GM23338 (cell line): ENCODE measurements around the gene LITAF. TPM values are rescaled to one million over a fixed set of nuclear protein-coding genes. Genes with fewer than 3 reads are reported as not detected.
A peak's percentile ranks its signal among the peaks of the same experiment; 100 is the strongest.

Experiments used
- ATAC-seq: fragments of 200-7000 bp; cut with Tn5 transposase; 3 replicates; pipeline ENCODE4 v1.9.1; 2020
- DNase-seq: peaks from one replicate; pipeline ENCODE4 v3.0.0-alpha.2; 2015; ENCODE audit warnings: low spot score
- H2AFZ ChIP-seq: fragments of 200-600 bp; sonication (generic); 2 replicates; pipeline ENCODE4 v1.8.0; 2016; ENCODE audit warnings: antibody characterized with exemption, mild to moderate bottlenecking, moderate library complexity
- H3F3A ChIP-seq: fragments of 200-600 bp; sonication (generic); replicated peaks from 2 replicates; pipeline ENCODE4 v1.8.0; 2017; ENCODE audit warnings: antibody characterized with exemption, mixed run types, low read depth
- H3K27ac ChIP-seq: fragments of 200-600 bp; sonication (generic); 2 replicates; pipeline ENCODE4 v1.6.1; 2016; ENCODE audit warnings: low read depth
- H3K27me3 ChIP-seq: fragments of 200-600 bp; sonication (generic); 2 replicates; pipeline ENCODE4 v1.8.0; 2016; ENCODE audit warnings: mild to moderate bottlenecking, mixed run types, moderate library complexity; ENCODE audit not compliant: insufficient read depth
- H3K36me3 ChIP-seq: fragments of 200-600 bp; sonication (generic); 2 replicates; pipeline ENCODE4 v1.8.0; 2016; ENCODE audit warnings: mild to moderate bottlenecking; ENCODE audit not compliant: insufficient read depth
- H3K4me1 ChIP-seq: fragments of 200-600 bp; sonication (generic); 2 replicates; pipeline ENCODE4 v1.8.0; 2016; ENCODE audit warnings: mild to moderate bottlenecking, moderate library complexity; ENCODE audit not compliant: insufficient read depth
- H3K4me2 ChIP-seq: fragments of 200-600 bp; sonication (generic); 2 replicates; pipeline ENCODE4 v1.7.1; 2017; ENCODE audit warnings: mixed run types
- H3K4me3 ChIP-seq: fragments of 200-600 bp; sonication (generic); 2 replicates; pipeline ENCODE4 v1.6.1; 2016; ENCODE audit warnings: mixed run types
- H3K79me2 ChIP-seq: fragments of 200-600 bp; sonication (generic); replicated peaks from 2 replicates; pipeline ENCODE4 v1.8.0; 2017; ENCODE audit warnings: mild to moderate bottlenecking; ENCODE audit not compliant: insufficient read depth
- H3K9me2 ChIP-seq: fragments of 200-600 bp; sonication (generic); 2 replicates; pipeline ENCODE4 v1.8.0; 2017; ENCODE audit not compliant: insufficient read depth
- H4K20me1 ChIP-seq: fragments of 200-600 bp; sonication (generic); replicated peaks from 2 replicates; pipeline ENCODE4 v1.8.0; 2017; ENCODE audit warnings: mild to moderate bottlenecking; ENCODE audit not compliant: insufficient read depth
- H3K27ac Mint-ChIP-seq: 2 replicates; pipeline ENCODE4 v1.8.0; 2020; ENCODE audit warnings: inconsistent platforms, mild to moderate bottlenecking, moderate library complexity, mixed read lengths
- H3K27me3 Mint-ChIP-seq: 3 replicates; pipeline ENCODE4 v1.8.0; 2022; ENCODE audit warnings: low read depth, mild to moderate bottlenecking, moderate library complexity, mixed read lengths, inconsistent platforms; ENCODE audit not compliant: insufficient read depth, poor library complexity
- H3K36me3 Mint-ChIP-seq: 3 replicates; pipeline ENCODE4 v1.8.0; 2021; ENCODE audit warnings: low read depth, mild to moderate bottlenecking, inconsistent platforms, moderate library complexity, mixed read lengths
- H3K4me1 Mint-ChIP-seq: 3 replicates; pipeline ENCODE4 v1.8.0; 2020; ENCODE audit warnings: mild to moderate bottlenecking, inconsistent platforms, mixed read lengths
- H3K4me3 Mint-ChIP-seq: 3 replicates; pipeline ENCODE4 v1.8.0; 2021; ENCODE audit warnings: moderate library complexity, mild to moderate bottlenecking, inconsistent platforms, mixed read lengths
- H3K9me3 Mint-ChIP-seq: 3 replicates; pipeline ENCODE4 v1.8.0; 2020; ENCODE audit warnings: moderate library complexity, mild to moderate bottlenecking, inconsistent platforms, mixed read lengths
- CREB1 ChIP-seq: fragments of 250-450 bp; sonication (Bioruptor Pico); IDR thresholded peaks from 2 replicates; pipeline ENCODE4 v1.5.0; 2020; ENCODE audit warnings: low read depth, mild to moderate bottlenecking, moderate library complexity
- EZH2 ChIP-seq: fragments of 200-600 bp; sonication (generic); IDR thresholded peaks from one replicate; pipeline ENCODE4 v1.8.0; 2017; ENCODE audit warnings: antibody characterized with exemption, mild to moderate bottlenecking, low read depth; ENCODE audit not compliant: unreplicated experiment
- EZH2phosphoT487 ChIP-seq: fragments of 200-600 bp; sonication (generic); IDR thresholded peaks from one replicate; pipeline ENCODE4 v1.8.1; 2018; ENCODE audit warnings: antibody characterized with exemption; ENCODE audit not compliant: unreplicated experiment
- ZNF331 ChIP-seq: fragments of 250-450 bp; sonication (Bioruptor Pico); IDR thresholded peaks from 2 replicates; pipeline ENCODE4 v1.5.0; 2020; ENCODE audit warnings: low read depth, mild to moderate bottlenecking, moderate library complexity
- polyA plus RNA-seq: library from polyadenylated mRNA; unstranded; fragments of >200 nt; fragmentation: Nextera tagmentation; extraction: Ambion mirVana; gene quantifications from 2 replicates; pipeline ENCODE4 v1.2.1, GENCODE V29; 2016
- total RNA-seq: library from RNA; depleted of rRNA; stranded (reverse); fragments of >200 nt; shearing (Covaris generic); gene quantifications from 2 replicates; pipeline ENCODE4 v1.2.3, GENCODE V29; 2014
- TF ChIP-seq, protein P1 (sequence below): fragments of 250-450 bp; sonication (Bioruptor Pico); IDR thresholded peaks from 2 replicates; pipeline ENCODE4 v1.5.0; 2020; ENCODE audit warnings: mild to moderate bottlenecking, moderate library complexity
- TF ChIP-seq, protein P2 (sequence below): IDR thresholded peaks from 2 replicates; pipeline ENCODE4 v1.6.1; 2016; ENCODE audit warnings: antibody characterized with exemption
- TF ChIP-seq, protein P3 (sequence below): IDR thresholded peaks from one replicate; pipeline ENCODE4 v1.6.1; 2018; ENCODE audit warnings: antibody characterized with exemption; ENCODE audit not compliant: unreplicated experiment

LITAF gene
- total and polyA plus RNA-seq, 2 experiments from 2014 or later, result 131 to 158 TPM

DNA sequence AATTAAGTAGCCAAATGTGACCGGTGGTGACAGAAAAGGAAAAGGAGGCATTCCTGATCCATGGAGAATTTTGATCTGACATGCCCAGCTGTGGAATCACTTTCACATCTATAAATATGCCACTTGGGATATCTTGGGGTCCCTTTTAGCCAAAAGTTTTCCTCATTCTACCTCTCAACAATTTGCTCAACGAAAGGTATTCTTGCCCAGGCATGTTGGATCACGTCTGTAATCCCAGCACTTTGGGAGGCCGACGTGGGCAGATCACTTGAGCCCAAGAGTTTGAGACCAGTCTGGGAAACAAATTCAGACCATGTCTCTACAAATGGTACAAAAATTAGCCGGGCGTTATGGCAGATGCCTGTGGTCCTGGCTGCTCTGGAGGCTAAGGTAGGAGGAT is 24.3 kb downstream of the LITAF start (continued):
- TF ChIP-seq, protein P1, sequence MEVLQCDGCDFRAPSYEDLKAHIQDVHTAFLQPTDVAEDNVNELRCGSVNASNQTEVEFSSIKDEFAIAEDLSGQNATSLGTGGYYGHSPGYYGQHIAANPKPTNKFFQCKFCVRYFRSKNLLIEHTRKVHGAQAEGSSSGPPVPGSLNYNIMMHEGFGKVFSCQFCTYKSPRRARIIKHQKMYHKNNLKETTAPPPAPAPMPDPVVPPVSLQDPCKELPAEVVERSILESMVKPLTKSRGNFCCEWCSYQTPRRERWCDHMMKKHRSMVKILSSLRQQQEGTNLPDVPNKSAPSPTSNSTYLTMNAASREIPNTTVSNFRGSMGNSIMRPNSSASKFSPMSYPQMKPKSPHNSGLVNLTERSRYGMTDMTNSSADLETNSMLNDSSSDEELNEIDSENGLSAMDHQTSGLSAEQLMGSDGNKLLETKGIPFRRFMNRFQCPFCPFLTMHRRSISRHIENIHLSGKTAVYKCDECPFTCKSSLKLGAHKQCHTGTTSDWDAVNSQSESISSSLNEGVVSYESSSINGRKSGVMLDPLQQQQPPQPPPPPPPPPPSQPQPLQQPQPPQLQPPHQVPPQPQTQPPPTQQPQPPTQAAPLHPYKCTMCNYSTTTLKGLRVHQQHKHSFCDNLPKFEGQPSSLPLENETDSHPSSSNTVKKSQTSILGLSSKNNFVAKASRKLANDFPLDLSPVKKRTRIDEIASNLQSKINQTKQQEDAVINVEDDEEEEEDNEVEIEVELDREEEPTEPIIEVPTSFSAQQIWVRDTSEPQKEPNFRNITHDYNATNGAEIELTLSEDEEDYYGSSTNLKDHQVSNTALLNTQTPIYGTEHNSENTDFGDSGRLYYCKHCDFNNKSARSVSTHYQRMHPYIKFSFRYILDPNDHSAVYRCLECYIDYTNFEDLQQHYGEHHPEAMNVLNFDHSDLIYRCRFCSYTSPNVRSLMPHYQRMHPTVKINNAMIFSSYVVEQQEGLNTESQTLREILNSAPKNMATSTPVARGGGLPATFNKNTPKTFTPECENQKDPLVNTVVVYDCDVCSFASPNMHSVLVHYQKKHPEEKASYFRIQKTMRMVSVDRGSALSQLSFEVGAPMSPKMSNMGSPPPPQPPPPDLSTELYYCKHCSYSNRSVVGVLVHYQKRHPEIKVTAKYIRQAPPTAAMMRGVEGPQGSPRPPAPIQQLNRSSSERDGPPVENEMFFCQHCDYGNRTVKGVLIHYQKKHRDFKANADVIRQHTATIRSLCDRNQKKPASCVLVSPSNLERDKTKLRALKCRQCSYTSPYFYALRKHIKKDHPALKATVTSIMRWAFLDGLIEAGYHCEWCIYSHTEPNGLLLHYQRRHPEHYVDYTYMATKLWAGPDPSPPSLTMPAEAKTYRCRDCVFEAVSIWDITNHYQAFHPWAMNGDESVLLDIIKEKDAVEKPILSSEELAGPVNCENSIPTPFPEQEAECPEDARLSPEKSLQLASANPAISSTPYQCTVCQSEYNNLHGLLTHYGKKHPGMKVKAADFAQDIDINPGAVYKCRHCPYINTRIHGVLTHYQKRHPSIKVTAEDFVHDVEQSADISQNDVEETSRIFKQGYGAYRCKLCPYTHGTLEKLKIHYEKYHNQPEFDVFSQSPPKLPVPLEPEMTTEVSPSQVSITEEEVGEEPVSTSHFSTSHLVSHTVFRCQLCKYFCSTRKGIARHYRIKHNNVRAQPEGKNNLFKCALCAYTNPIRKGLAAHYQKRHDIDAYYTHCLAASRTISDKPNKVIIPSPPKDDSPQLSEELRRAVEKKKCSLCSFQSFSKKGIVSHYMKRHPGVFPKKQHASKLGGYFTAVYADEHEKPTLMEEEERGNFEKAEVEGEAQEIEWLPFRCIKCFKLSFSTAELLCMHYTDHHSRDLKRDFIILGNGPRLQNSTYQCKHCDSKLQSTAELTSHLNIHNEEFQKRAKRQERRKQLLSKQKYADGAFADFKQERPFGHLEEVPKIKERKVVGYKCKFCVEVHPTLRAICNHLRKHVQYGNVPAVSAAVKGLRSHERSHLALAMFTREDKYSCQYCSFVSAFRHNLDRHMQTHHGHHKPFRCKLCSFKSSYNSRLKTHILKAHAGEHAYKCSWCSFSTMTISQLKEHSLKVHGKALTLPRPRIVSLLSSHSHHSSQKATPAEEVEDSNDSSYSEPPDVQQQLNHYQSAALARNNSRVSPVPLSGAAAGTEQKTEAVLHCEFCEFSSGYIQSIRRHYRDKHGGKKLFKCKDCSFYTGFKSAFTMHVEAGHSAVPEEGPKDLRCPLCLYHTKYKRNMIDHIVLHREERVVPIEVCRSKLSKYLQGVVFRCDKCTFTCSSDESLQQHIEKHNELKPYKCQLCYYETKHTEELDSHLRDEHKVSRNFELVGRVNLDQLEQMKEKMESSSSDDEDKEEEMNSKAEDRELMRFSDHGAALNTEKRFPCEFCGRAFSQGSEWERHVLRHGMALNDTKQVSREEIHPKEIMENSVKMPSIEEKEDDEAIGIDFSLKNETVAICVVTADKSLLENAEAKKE, result no peak
- TF ChIP-seq, protein P2, sequence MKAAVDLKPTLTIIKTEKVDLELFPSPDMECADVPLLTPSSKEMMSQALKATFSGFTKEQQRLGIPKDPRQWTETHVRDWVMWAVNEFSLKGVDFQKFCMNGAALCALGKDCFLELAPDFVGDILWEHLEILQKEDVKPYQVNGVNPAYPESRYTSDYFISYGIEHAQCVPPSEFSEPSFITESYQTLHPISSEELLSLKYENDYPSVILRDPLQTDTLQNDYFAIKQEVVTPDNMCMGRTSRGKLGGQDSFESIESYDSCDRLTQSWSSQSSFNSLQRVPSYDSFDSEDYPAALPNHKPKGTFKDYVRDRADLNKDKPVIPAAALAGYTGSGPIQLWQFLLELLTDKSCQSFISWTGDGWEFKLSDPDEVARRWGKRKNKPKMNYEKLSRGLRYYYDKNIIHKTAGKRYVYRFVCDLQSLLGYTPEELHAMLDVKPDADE, result no peak
- TF ChIP-seq CREB1 (CRISPR knock-in tag) (no peak), EZH2phosphoT487 (no peak), EZH2 (no peak)

DNA sequence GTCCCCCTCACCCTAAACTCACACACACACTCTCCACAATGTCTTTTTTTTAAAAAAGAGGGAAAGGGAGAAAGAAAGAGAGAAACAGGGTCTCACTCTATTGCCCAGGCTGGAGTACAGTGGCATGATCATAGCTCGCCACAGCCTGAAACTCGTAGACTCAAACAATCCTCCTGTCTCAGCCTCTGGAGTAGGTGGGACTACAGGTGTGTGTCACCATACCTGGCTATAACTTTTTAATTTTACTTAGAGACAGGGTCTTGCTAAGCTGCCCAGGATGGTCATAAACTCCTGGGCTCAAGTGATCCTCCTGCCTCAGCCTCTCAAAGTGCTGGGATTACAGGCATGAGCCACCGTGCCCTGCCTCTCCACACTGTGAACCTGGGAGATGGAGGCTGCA is 24.9 kb downstream of the LITAF start:
- Histone ChIP-seq H4K20me1 (peaks cover 19% of the 10 kb centered on the region), H3K4me1 (peaks cover 39% of the 10 kb centered on the region), H3K27me3 (no peaks in the 10 kb centered on the region), H3K36me3 (no peaks in the 10 kb centered on the region), H3K9me2 (no peaks in the 10 kb centered on the region), H3K4me2 (no peak overlapping the region; the same call in 1 of the 2 replicates), H2AFZ (no peak overlapping the region), H3K4me3 (no peak overlapping the region), H3K79me2 (peaks cover 97% of the 10 kb centered on the region), H3F3A (peaks cover 14% of the 10 kb centered on the region), H3K27ac (peak overlapping the region; percentile 84)
- ATAC-seq (no peak), DNase-seq (no peak)
- TF ChIP-seq, protein P3, sequence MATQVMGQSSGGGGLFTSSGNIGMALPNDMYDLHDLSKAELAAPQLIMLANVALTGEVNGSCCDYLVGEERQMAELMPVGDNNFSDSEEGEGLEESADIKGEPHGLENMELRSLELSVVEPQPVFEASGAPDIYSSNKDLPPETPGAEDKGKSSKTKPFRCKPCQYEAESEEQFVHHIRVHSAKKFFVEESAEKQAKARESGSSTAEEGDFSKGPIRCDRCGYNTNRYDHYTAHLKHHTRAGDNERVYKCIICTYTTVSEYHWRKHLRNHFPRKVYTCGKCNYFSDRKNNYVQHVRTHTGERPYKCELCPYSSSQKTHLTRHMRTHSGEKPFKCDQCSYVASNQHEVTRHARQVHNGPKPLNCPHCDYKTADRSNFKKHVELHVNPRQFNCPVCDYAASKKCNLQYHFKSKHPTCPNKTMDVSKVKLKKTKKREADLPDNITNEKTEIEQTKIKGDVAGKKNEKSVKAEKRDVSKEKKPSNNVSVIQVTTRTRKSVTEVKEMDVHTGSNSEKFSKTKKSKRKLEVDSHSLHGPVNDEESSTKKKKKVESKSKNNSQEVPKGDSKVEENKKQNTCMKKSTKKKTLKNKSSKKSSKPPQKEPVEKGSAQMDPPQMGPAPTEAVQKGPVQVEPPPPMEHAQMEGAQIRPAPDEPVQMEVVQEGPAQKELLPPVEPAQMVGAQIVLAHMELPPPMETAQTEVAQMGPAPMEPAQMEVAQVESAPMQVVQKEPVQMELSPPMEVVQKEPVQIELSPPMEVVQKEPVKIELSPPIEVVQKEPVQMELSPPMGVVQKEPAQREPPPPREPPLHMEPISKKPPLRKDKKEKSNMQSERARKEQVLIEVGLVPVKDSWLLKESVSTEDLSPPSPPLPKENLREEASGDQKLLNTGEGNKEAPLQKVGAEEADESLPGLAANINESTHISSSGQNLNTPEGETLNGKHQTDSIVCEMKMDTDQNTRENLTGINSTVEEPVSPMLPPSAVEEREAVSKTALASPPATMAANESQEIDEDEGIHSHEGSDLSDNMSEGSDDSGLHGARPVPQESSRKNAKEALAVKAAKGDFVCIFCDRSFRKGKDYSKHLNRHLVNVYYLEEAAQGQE, result no peak
- TF ChIP-seq CREB1 (CRISPR knock-in tag), result no peak
- TF ChIP-seq ZNF331, result no peak
- H3K9me3 Mint-ChIP-seq, result no peaks in the 10 kb centered on the region
- H3K4me3 Mint-ChIP-seq, result no peak overlapping the region
- peaks cover 17% of the 10 kb centered on the region for H3K27me3 Mint-ChIP-seq
- H3K27ac Mint-ChIP-seq, result 0 out of 2 replicates have a peak overlapping the region, but pooled peaks have one; percentile 13
- peaks cover 8% of the 10 kb centered on the region for H3K36me3 Mint-ChIP-seq
- peaks cover 30% of the 10 kb centered on the region for H3K4me1 Mint-ChIP-seq
